ENCODE data around the gene MAPK13.

The MAPK13 gene

GRCh38 chr6:36169023-36170007 is 39.0 kb downstream of the MAPK13 start:
- TF ChIP-seq CREB1 (IDR thresholded peaks at IDR 0.05; ENCODE audit: low read depth) = no peak
- no peak for TF ChIP-seq TEAD4 (IDR thresholded peaks at IDR 0.05)
- TF ChIP-seq, protein P1, sequence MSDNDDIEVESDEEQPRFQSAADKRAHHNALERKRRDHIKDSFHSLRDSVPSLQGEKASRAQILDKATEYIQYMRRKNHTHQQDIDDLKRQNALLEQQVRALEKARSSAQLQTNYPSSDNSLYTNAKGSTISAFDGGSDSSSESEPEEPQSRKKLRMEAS (IDR thresholded peaks at IDR 0.05) = no peak
- TF ChIP-seq USF1 (IDR thresholded peaks at IDR 0.05) = no peak
- TF ChIP-seq FOXM1 (IDR thresholded peaks at IDR 0.05; ENCODE audit: borderline replicate concordance, low read depth) = no peak
- no peak for TF ChIP-seq EGR1 (IDR thresholded peaks at IDR 0.05)

DNA sequence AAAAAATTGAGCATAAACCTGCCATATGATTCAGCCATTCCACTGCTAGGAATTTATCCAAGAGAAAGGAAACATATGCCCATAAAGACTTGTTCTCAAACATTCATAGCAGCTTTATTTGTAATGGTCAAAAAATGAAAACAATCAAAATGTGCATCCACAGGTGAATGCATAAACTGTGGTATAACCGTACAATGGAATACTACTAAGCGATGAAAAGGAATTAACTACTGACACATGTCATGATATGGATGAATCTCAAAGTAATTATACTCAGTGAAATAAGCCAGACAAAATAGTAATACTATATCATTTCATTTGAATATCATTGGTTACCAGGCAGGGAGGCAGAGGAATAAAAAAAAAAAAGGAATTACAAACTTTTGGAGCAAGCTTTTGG is 40.4 kb downstream of the MAPK13 start:
- TF ChIP-seq, protein P1 (IDR thresholded peaks at IDR 0.05) = no peak
- TF ChIP-seq ZBTB7A (IDR thresholded peaks at IDR 0.05; ENCODE audit: low read depth) (no peak), RAD21 (IDR thresholded peaks at IDR 0.05; ENCODE audit: low read depth) (no peak), TEAD4 (IDR thresholded peaks at IDR 0.05) (no peak), TCF12 (IDR thresholded peaks at IDR 0.05; ENCODE audit: low read depth) (no peak), REST (IDR thresholded peaks at IDR 0.05; ENCODE audit: low read depth) (no peak), CEBPB (IDR thresholded peaks at IDR 0.05) (no peak), EP300 (IDR thresholded peaks at IDR 0.05; ENCODE audit: borderline replicate concordance) (no peak), FOXM1 (IDR thresholded peaks at IDR 0.05; ENCODE audit: borderline replicate concordance, low read depth) (no peak), USF1 (IDR thresholded peaks at IDR 0.05) (no peak)

- TF ChIP-seq CREB1 (IDR thresholded peaks at IDR 0.05; ENCODE audit: low read depth) (no peak), RAD21 (IDR thresholded peaks at IDR 0.05; ENCODE audit: low read depth) (no peak), EGR1 (IDR thresholded peaks at IDR 0.05) (no peak), NFIC (IDR thresholded peaks at IDR 0.05) (no peak), USF1 (IDR thresholded peaks at IDR 0.05) (no peak), YY1 (IDR thresholded peaks at IDR 0.05; ENCODE audit: low read depth) (no peak), REST (IDR thresholded peaks at IDR 0.05; ENCODE audit: low read depth) (no peak), TEAD4 (IDR thresholded peaks at IDR 0.05) (no peak), FOXM1 (IDR thresholded peaks at IDR 0.05; ENCODE audit: borderline replicate concordance, low read depth) (no peak), TAF1 (IDR thresholded peaks at IDR 0.05; ENCODE audit: low read depth) (no peak), CEBPB (IDR thresholded peaks at IDR 0.05) (no peak), EP300 (IDR thresholded peaks at IDR 0.05; ENCODE audit: borderline replicate concordance) (no peak), TCF12 (IDR thresholded peaks at IDR 0.05; ENCODE audit: low read depth) (no peak), ZBTB7A (IDR thresholded peaks at IDR 0.05; ENCODE audit: low read depth) (no peak)
- TF ChIP-seq, protein P1 (IDR thresholded peaks at IDR 0.05) = no peak
Observed at GRCh38 chr6:36171573-36171972, 41.3 kb downstream of the MAPK13 start.

GRCh38 chr6:36177166-36177565 is 46.9 kb downstream of the MAPK13 start:
- TF ChIP-seq EGR1 (IDR thresholded peaks at IDR 0.05) (no peak), CREB1 (IDR thresholded peaks at IDR 0.05; ENCODE audit: low read depth) (no peak), TAF1 (IDR thresholded peaks at IDR 0.05; ENCODE audit: low read depth) (no peak), REST (IDR thresholded peaks at IDR 0.05; ENCODE audit: low read depth) (no peak), EP300 (IDR thresholded peaks at IDR 0.05; ENCODE audit: borderline replicate concordance) (no peak), TEAD4 (IDR thresholded peaks at IDR 0.05) (no peak), NFIC (IDR thresholded peaks at IDR 0.05) (no peak), RAD21 (IDR thresholded peaks at IDR 0.05; ENCODE audit: low read depth) (no peak), CEBPB (IDR thresholded peaks at IDR 0.05) (no peak), USF1 (IDR thresholded peaks at IDR 0.05) (no peak), ZBTB7A (IDR thresholded peaks at IDR 0.05; ENCODE audit: low read depth) (no peak), TCF12 (IDR thresholded peaks at IDR 0.05; ENCODE audit: low read depth) (no peak), FOXM1 (IDR thresholded peaks at IDR 0.05; ENCODE audit: borderline replicate concordance, low read depth) (no peak), YY1 (IDR thresholded peaks at IDR 0.05; ENCODE audit: low read depth) (no peak)
- TF ChIP-seq, protein P1 (IDR thresholded peaks at IDR 0.05) = no peak
